ENCODE measurements around the gene ERV3-1. TPM values are rescaled to one million over a fixed set of nuclear protein-coding genes. Genes with fewer than 3 reads are reported as not detected.
"Not testable (repeated sequence)": the region's sequence is repeated elsewhere in the genome, so short reads cannot be mapped to it uniquely, and the experiment has no call there.

The ERV3-1 gene
- total RNA-seq, 4 donors from 2014 or later = 6.6 to 15.9 (median 11.0) TPM

DNA sequence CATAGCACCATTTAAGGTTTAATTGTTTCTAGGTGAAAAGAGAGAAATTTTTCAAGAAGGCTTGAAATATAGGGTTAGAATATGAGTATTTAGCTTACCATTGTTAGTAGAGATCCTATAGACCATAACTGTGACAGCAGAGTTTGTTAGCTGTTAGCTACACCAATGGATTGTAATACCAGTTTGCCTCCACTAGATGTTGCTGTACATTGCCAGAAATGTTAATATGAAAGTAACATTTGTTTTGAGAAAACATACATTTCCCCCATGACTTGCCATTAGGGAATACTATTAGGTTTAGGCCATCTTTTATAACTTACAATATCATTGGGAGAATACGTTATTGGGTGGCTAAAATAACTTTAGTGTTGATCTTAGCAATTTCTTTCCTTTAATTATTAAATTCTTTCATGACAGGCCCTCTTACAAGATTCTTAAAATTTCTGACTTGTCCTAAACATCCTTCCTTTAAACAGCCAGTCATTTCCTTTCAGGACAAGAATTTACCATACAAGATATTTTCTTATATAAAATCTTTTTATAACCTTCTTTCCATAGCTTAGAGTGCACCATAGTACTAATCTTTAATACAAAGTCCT, 55.1 kb downstream of the ERV3-1 start:
- in situ Hi-C loops (cut with MboI; ENCODE audit: low pct_ligation_motif_present in 1 of 4, low pct_unique_long_range_greater_than_20kb in 1 of 4, low sequenced_read_pairs in 3 of 4) (loop anchor here in 3 of 4 donors (10.0 to 25.0 kb wide), 3 partner anchors 261 to 361 kb away; no protein-coding TSS in a partner anchor), intact Hi-C loops (cut with DNase I; ENCODE audit: low total_unique reads) (no loop called here)
- Histone ChIP-seq H3K4me3 (no peak overlapping the region), H3K27ac (no peak overlapping the region), H3K27me3 (peaks cover 25% of the 10 kb centered on the region), H3K9me3 (no peaks in the 10 kb centered on the region), H3K4me1 (peaks cover 8 to 10% (median 9%) of the 10 kb centered on the region in 4 donors), H3K36me3 (no peaks in the 10 kb centered on the region)
- TF ChIP-seq, protein P1, sequence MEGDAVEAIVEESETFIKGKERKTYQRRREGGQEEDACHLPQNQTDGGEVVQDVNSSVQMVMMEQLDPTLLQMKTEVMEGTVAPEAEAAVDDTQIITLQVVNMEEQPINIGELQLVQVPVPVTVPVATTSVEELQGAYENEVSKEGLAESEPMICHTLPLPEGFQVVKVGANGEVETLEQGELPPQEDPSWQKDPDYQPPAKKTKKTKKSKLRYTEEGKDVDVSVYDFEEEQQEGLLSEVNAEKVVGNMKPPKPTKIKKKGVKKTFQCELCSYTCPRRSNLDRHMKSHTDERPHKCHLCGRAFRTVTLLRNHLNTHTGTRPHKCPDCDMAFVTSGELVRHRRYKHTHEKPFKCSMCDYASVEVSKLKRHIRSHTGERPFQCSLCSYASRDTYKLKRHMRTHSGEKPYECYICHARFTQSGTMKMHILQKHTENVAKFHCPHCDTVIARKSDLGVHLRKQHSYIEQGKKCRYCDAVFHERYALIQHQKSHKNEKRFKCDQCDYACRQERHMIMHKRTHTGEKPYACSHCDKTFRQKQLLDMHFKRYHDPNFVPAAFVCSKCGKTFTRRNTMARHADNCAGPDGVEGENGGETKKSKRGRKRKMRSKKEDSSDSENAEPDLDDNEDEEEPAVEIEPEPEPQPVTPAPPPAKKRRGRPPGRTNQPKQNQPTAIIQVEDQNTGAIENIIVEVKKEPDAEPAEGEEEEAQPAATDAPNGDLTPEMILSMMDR (IDR thresholded peaks at IDR 0.05) = peak; percentile 73 to 83 (median 80)
- no peak for TF ChIP-seq POLR2AphosphoS5 (IDR thresholded peaks at IDR 0.05)
- no peak for TF ChIP-seq EP300 (IDR thresholded peaks at IDR 0.05; ENCODE audit: low read depth)
- TF ChIP-seq POLR2A (IDR thresholded peaks at IDR 0.05) = no peak
- DNase-seq = no peak
- 0 to 9% methylated on average over 1 of the region's 1 CpG for WGBS, 2 donors (ENCODE audit: low coverage in 1 of 2)

DNA sequence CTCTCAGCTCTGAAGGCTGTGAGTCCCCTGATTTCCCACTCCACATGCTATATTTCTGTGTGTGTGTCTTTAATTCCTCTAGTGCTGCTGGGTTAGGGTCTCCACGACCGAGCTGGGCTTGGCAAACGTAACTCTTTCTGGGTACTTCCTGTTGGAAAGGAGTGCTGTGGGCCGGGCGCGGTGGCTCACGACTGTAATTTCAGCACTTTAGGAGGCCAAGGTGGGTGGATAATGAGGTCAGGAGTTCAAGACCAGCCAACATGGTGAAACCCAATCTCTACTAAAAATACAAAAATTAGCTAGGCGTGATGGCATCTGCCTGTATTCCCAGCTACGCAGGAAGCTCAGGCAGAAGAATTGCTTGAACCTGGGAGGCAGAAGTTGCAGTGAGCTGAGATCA, 55.8 kb downstream of the ERV3-1 start:
- 40 to 50% methylated on average over 1 to 9 of the region's 9 CpGs for WGBS, 2 donors (ENCODE audit: low coverage in 1 of 2)
- H3K4me1 ChIP-seq; H3K9me3 ChIP-seq; H3K36me3 ChIP-seq; H3K27ac ChIP-seq; H3K4me3 ChIP-seq; DNase-seq; intact Hi-C loops (cut with DNase I; ENCODE audit: low total_unique reads): not testable (repeated sequence)
- H3K27me3 ChIP-seq = peaks cover 32% of the 10 kb centered on the region
- in situ Hi-C loops (cut with MboI; ENCODE audit: low pct_ligation_motif_present in 1 of 4, low pct_unique_long_range_greater_than_20kb in 1 of 4, low sequenced_read_pairs in 3 of 4) = loop anchor here in 3 of 4 donors (10.0 to 25.0 kb wide), 3 partner anchors 262 to 362 kb away; no protein-coding TSS in a partner anchor

DNA sequence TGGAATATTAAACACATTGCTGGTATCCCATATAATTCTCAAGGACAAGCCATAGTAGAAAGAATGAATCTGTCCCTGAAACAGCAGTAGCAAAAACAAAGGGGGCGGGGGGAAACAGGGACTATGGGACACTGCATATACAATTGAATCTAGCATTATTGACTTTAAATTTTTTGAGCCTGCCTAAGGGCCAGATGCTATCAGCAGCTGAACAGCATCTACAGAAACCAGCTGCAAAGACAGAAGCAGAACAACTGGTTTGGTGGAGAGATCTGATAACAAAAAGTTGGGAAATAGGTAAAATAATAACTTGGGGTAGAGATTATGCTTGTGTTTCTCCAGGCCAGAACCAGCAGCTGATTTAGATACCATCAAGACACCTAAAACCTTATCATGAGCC, 57.7 kb downstream of the ERV3-1 start:
- H3K9me3 ChIP-seq; H3K4me1 ChIP-seq; in situ Hi-C loops (cut with MboI; ENCODE audit: low pct_ligation_motif_present in 1 of 4, low pct_unique_long_range_greater_than_20kb in 1 of 4, low sequenced_read_pairs in 3 of 4); intact Hi-C loops (cut with DNase I; ENCODE audit: low total_unique reads); DNase-seq; H3K36me3 ChIP-seq; H3K4me3 ChIP-seq; H3K27ac ChIP-seq: not testable (repeated sequence)
- peaks cover 42% of the 10 kb centered on the region for H3K27me3 ChIP-seq
- WGBS, 2 donors (ENCODE audit: low coverage in 1 of 2) = 97 to 100% methylated on average over 1 of the region's 1 CpG

DNA sequence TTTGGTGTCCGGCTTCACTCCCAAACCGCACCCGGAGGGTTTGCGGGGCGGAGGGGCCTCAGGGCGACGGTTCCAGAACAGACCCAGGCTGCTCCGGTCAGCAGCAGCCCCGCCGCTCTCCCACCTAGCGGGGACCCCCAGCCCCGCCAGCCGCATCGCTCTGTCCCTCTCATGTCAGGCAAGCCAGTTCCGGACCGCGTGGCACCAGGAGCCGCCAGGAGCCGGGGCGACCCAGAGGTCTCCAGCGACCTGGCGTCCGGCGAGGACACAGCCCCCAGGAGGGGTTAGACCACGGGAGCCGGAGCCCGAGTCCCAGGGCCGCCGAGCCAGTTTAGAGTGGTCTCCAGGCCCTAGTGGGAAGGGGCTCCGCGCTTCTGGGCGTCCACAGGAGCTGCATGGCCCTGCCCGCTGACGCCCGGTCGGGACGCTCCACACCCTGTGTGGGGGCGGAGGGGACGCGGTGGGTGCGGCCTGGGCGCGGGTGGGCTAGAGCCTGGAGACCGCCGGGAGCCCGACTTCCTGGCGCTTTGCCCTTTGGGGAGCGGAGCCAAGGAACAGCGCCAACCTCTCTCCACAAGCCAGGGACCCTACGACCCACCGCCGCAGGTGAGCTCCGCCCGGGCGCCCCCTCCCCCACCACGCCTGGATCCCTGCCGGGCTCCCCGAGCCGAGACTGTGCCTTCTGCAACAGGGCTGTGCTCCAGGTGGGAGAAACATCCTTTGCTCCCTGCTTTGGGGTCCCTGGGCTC, 59.1 kb downstream of the ERV3-1 start:
- no peak for TF ChIP-seq POLR2A (IDR thresholded peaks at IDR 0.05)
- TF ChIP-seq POLR2AphosphoS5 (IDR thresholded peaks at IDR 0.05) = no peak
- TF ChIP-seq, protein P1 (IDR thresholded peaks at IDR 0.05) = no peak
- no peak for TF ChIP-seq EP300 (IDR thresholded peaks at IDR 0.05; ENCODE audit: low read depth)
- in situ Hi-C loops (cut with MboI; ENCODE audit: low pct_ligation_motif_present in 1 of 4, low pct_unique_long_range_greater_than_20kb in 1 of 4, low sequenced_read_pairs in 3 of 4) = no loop called here
- Histone ChIP-seq H3K27me3 (peaks cover 42% of the 10 kb centered on the region), H3K4me3 (peak overlapping the region in 3 of 4 donors; percentile 2 to 38 (median 21)), H3K4me1 (peaks cover 8 to 10% (median 9%) of the 10 kb centered on the region in 4 donors), H3K9me3 (no peaks in the 10 kb centered on the region), H3K36me3 (no peaks in the 10 kb centered on the region), H3K27ac (no peak overlapping the region)
- intact Hi-C loops (cut with DNase I; ENCODE audit: low total_unique reads) = no loop called here
- WGBS, 2 donors (ENCODE audit: low coverage in 1 of 2) = 10% methylated on average over 35 of the region's 59 CpGs; no CpG with 5 or more reads in 1 of the 2 donors
- DNase-seq = no peak

DNA sequence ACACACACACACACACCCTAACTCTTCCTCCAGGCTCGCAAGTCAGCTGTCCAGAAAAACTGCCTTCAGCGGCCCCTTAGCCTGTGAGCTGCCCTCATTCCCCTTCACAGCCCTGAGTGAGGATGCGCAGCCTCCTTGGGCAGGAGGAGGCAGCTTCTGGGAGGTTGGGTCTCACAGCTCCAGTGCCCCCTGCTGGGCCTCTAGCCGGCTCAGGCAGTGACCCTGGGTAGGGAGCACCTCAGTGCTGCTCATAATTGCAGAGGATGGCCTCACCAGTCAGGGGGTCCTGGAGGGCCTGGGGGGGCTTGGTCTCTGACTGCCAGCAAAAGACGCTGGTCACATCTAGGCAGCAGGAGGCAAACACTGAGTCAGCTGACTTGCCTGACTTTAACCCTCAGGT, 59.7 kb downstream of the ERV3-1 start:
- TF ChIP-seq POLR2AphosphoS5 (IDR thresholded peaks at IDR 0.05) = no peak
- TF ChIP-seq, protein P1 (IDR thresholded peaks at IDR 0.05) = no peak
- TF ChIP-seq POLR2A (IDR thresholded peaks at IDR 0.05) = no peak
- 17 to 34% methylated on average over 1 to 5 of the region's 5 CpGs for WGBS, 2 donors (ENCODE audit: low coverage in 1 of 2)
- peaks cover 42% of the 10 kb centered on the region for H3K27me3 ChIP-seq

More for the DNA sequence above, 59.7 kb downstream of the ERV3-1 start:
- Histone ChIP-seq H3K4me3 (no peak overlapping the region), H3K4me1 (peaks cover 8 to 10% (median 9%) of the 10 kb centered on the region in 4 donors), H3K27ac (no peak overlapping the region), H3K9me3 (no peaks in the 10 kb centered on the region), H3K36me3 (no peaks in the 10 kb centered on the region)
- intact Hi-C loops (cut with DNase I; ENCODE audit: low total_unique reads) (no loop called here), in situ Hi-C loops (cut with MboI; ENCODE audit: low pct_ligation_motif_present in 1 of 4, low pct_unique_long_range_greater_than_20kb in 1 of 4, low sequenced_read_pairs in 3 of 4) (no loop called here)
- no peak for DNase-seq
